HCT116 (cell line): ENCODE results near the gene ABCC1.

Experiments used
- CBX3 ChIP-seq: IDR thresholded peaks from 2 replicates; pipeline ENCODE4 v1.6.1; 2012; ENCODE audit warnings: low read depth
- CEBPB ChIP-seq: IDR thresholded peaks from 2 replicates; pipeline ENCODE4 v1.6.1; 2012; ENCODE audit warnings: low read depth
- JUND ChIP-seq: IDR thresholded peaks from 2 replicates; pipeline ENCODE4 v1.6.1; 2012
- POLR2A ChIP-seq: IDR thresholded peaks from 2 replicates; pipeline ENCODE4 v1.7.0; 2011; ENCODE audit warnings: borderline replicate concordance; ENCODE audit not compliant: insufficient read depth, insufficient read length; ENCODE audit errors: extremely low read depth
- SP1 ChIP-seq: IDR thresholded peaks from 2 replicates; pipeline ENCODE4 v1.6.1; 2012; ENCODE audit warnings: low read depth
- TF ChIP-seq, protein P1 (sequence below), 3 experiments: fragments of 200-600 bp in 1 of 3; sonication (generic) in 1 of 3; IDR thresholded peaks in 2 of 3; conservative IDR thresholded peaks in 1 of 3; 2 replicates each; pipeline ENCODE4 v1.5.1; 2012 to 2017; ENCODE audit warnings: low read depth in 2 of 3, low read length in 2 of 3, antibody characterized with exemption in 1 of 3, borderline replicate concordance in 1 of 3, control low read depth in 1 of 3, mild to moderate bottlenecking in 1 of 3, mixed read lengths in 1 of 3, mixed run types in 1 of 3, moderate library complexity in 1 of 3; ENCODE audit not compliant: insufficient read depth in 1 of 3

GRCh38 chr16:16141141-16141540 lies 191.7 kb downstream of the ABCC1 start:
- no peak for TF ChIP-seq CBX3
- TF ChIP-seq, protein P1, sequence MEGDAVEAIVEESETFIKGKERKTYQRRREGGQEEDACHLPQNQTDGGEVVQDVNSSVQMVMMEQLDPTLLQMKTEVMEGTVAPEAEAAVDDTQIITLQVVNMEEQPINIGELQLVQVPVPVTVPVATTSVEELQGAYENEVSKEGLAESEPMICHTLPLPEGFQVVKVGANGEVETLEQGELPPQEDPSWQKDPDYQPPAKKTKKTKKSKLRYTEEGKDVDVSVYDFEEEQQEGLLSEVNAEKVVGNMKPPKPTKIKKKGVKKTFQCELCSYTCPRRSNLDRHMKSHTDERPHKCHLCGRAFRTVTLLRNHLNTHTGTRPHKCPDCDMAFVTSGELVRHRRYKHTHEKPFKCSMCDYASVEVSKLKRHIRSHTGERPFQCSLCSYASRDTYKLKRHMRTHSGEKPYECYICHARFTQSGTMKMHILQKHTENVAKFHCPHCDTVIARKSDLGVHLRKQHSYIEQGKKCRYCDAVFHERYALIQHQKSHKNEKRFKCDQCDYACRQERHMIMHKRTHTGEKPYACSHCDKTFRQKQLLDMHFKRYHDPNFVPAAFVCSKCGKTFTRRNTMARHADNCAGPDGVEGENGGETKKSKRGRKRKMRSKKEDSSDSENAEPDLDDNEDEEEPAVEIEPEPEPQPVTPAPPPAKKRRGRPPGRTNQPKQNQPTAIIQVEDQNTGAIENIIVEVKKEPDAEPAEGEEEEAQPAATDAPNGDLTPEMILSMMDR (IDR thresholded peaks at IDR 0.05 in 2 of 3, conservative IDR thresholded peaks at IDR 0.05 in 1 of 3; ENCODE audit: borderline replicate concordance in 1 of 3, insufficient read depth in 1 of 3, low read depth in 2 of 3, low read length in 2 of 3) = no peak
- no peak for TF ChIP-seq SP1
- TF ChIP-seq POLR2A = no peak
- TF ChIP-seq JUND = no peak
- TF ChIP-seq CEBPB = no peak
